ENCODE measurements around the gene SLC30A10. TPM values are rescaled to one million over a fixed set of nuclear protein-coding genes. Genes with fewer than 3 reads are reported as not detected.

The SLC30A10 gene
- total RNA-seq, 1 experiment from 2014 or later, result not detected

GRCh38 chr1:219885680-219886079, 42.7 kb downstream of the SLC30A10 start:
- CTCF ChIA-PET, result no interaction called here
- no peaks in the 10 kb centered on the region for H3K4me1 Mint-ChIP-seq (ENCODE audit: insufficient read depth, unreplicated experiment)
- BruUV-seq (replicated peaks), result no TSS peak

DNA sequence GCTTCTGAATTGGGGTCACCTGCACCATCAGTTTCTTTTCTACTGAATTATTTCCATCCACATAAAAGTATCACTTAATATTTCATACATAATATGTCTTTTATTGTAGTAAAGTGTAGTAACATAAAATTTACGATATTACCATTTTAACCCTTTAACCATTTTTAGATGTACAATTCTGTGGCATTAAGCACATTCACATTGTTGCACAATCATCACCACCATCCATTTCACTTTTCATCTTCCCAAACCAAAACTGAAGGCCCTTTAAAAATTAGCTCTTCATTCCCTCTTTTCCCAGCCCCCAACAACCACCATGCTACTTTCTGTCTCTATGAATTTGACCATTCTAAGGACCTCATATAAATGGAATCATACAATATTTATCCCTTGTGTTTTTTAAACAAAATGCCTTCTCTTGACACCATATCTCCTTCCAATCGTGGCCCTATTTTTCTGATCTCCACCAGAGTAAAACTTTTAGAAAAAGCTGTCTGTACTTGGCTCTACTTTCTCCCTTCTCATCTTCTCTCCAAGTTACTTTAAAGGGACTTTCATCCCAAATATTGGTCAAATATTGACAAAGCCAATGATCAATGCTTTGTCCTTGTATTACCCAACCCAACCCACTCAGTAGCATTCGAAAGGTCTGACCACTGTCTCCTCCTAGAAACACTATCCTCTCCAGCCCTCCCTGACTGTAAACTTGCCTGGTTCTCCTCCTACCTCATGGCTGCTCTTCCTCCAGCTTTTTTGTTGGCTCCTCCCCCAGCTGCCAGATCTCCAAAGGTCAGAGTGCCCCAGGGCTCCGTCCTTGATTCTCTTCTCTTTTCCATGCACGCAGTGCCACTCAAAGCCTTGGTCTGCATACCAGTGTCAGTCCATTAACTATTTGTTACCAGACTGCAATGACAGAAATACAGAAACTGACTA, 44.7 kb downstream of the SLC30A10 start:
- ChIA-PET POLR2A (interaction anchor here (1.5 kb wide), 1 partner anchor 13 kb away, joined by 4 read pairs; no protein-coding TSS in a partner anchor), CTCF (interaction anchor here (0.7 kb wide), 1 partner anchor 919 kb away, joined by 3 read pairs; no protein-coding TSS in a partner anchor)
- intact Hi-C loops (cut with micrococcal nuclease), result no loop called here
- no peak for DNase-seq (ENCODE audit: unreplicated experiment)
- no peaks in the 10 kb centered on the region for H3K36me3 Mint-ChIP-seq (ENCODE audit: insufficient read depth, unreplicated experiment)
- TF ChIP-seq, protein P1, sequence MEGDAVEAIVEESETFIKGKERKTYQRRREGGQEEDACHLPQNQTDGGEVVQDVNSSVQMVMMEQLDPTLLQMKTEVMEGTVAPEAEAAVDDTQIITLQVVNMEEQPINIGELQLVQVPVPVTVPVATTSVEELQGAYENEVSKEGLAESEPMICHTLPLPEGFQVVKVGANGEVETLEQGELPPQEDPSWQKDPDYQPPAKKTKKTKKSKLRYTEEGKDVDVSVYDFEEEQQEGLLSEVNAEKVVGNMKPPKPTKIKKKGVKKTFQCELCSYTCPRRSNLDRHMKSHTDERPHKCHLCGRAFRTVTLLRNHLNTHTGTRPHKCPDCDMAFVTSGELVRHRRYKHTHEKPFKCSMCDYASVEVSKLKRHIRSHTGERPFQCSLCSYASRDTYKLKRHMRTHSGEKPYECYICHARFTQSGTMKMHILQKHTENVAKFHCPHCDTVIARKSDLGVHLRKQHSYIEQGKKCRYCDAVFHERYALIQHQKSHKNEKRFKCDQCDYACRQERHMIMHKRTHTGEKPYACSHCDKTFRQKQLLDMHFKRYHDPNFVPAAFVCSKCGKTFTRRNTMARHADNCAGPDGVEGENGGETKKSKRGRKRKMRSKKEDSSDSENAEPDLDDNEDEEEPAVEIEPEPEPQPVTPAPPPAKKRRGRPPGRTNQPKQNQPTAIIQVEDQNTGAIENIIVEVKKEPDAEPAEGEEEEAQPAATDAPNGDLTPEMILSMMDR (IDR thresholded peaks at IDR 0.05; ENCODE audit: unreplicated experiment), result no peak
- no peaks in the 10 kb centered on the region for H3K4me1 Mint-ChIP-seq (ENCODE audit: insufficient read depth, unreplicated experiment)
- peaks cover 94% of the 10 kb centered on the region for H3K27me3 Mint-ChIP-seq (ENCODE audit: insufficient read depth, unreplicated experiment)
- no TSS peak for BruUV-seq (replicated peaks)
- no peak overlapping the region for H3K4me3 Mint-ChIP-seq (ENCODE audit: unreplicated experiment)
- H3K27ac Mint-ChIP-seq (ENCODE audit: low read depth, unreplicated experiment), result no peak overlapping the region
- no peaks in the 10 kb centered on the region for H3K9me3 Mint-ChIP-seq (ENCODE audit: unreplicated experiment)

More at GRCh38 chr1:219885680-219886079, 42.7 kb downstream of the SLC30A10 start:
- POLR2A ChIA-PET, result no interaction called here
- Mint-ChIP-seq H3K9me3 (ENCODE audit: unreplicated experiment) (no peaks in the 10 kb centered on the region), H3K27me3 (ENCODE audit: insufficient read depth, unreplicated experiment) (peaks cover 99% of the 10 kb centered on the region), H3K27ac (ENCODE audit: low read depth, unreplicated experiment) (no peak overlapping the region), H3K4me3 (ENCODE audit: unreplicated experiment) (no peak overlapping the region), H3K36me3 (ENCODE audit: insufficient read depth, unreplicated experiment) (no peaks in the 10 kb centered on the region)
- DNase-seq (ENCODE audit: unreplicated experiment), result no peak
- intact Hi-C loops (cut with micrococcal nuclease), result no loop called here
- TF ChIP-seq, protein P1 (IDR thresholded peaks at IDR 0.05; ENCODE audit: unreplicated experiment), result no peak

DNA sequence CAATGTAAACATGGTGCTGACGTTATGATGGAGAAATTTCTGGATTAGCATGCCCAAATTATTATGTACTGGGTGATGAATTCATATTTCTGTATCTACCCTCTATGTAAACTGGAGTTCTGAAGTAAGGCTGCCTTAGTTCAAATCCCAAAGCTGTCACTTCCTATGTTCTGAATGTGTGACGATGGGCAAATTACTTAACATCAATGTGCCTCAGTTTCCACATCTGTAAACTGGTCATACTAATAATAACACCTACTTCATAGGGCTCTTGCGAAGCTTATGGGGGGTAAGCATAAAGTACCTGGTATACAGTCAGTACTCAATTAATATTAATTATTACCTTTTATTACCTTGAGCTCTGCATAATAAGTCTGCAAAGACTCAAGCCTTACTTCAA, 45.6 kb downstream of the SLC30A10 start:
- intact Hi-C loops (cut with micrococcal nuclease), result no loop called here
- Mint-ChIP-seq H3K4me1 (ENCODE audit: insufficient read depth, unreplicated experiment) (no peaks in the 10 kb centered on the region), H3K9me3 (ENCODE audit: unreplicated experiment) (no peaks in the 10 kb centered on the region), H3K36me3 (ENCODE audit: insufficient read depth, unreplicated experiment) (no peaks in the 10 kb centered on the region), H3K27ac (ENCODE audit: low read depth, unreplicated experiment) (no peak overlapping the region), H3K4me3 (ENCODE audit: unreplicated experiment) (no peak overlapping the region), H3K27me3 (ENCODE audit: insufficient read depth, unreplicated experiment) (peaks cover 94% of the 10 kb centered on the region)
- no TSS peak for BruUV-seq (replicated peaks)
- POLR2A ChIA-PET, result interaction anchor here (0.6 to 1.5 kb wide), 3 partner anchors 13 to 84 kb away, joined by 3 to 4 read pairs (median 4); no protein-coding TSS in a partner anchor
- no peak for DNase-seq (ENCODE audit: unreplicated experiment)
- CTCF ChIA-PET, result interaction anchor here (1.0 to 1.4 kb wide), 2 partner anchors 14 to 42 kb away, joined by 3 to 5 read pairs; no protein-coding TSS in a partner anchor
- TF ChIP-seq, protein P1 (IDR thresholded peaks at IDR 0.05; ENCODE audit: unreplicated experiment), result no peak

- ChIA-PET POLR2A (interaction anchor here (0.6 to 1.5 kb wide), 4 partner anchors 12 to 84 kb away, joined by 3 to 4 read pairs (median 4); no protein-coding TSS in a partner anchor), CTCF (interaction anchor here (0.5 to 1.4 kb wide), 4 partner anchors 15 to 784 kb away, joined by 3 to 5 read pairs (median 4); no protein-coding TSS in a partner anchor)
- BruUV-seq (replicated peaks), result no TSS peak
- TF ChIP-seq, protein P1 (IDR thresholded peaks at IDR 0.05; ENCODE audit: unreplicated experiment), result no peak
- no peak overlapping the region for H3K4me3 Mint-ChIP-seq (ENCODE audit: unreplicated experiment)
- no peaks in the 10 kb centered on the region for H3K9me3 Mint-ChIP-seq (ENCODE audit: unreplicated experiment)
- DNase-seq (ENCODE audit: unreplicated experiment), result no peak
- no peaks in the 10 kb centered on the region for H3K36me3 Mint-ChIP-seq (ENCODE audit: insufficient read depth, unreplicated experiment)
- intact Hi-C loops (cut with micrococcal nuclease), result no loop called here
- peaks cover 94% of the 10 kb centered on the region for H3K27me3 Mint-ChIP-seq (ENCODE audit: insufficient read depth, unreplicated experiment)
- no peak overlapping the region for H3K27ac Mint-ChIP-seq (ENCODE audit: low read depth, unreplicated experiment)
- H3K4me1 Mint-ChIP-seq (ENCODE audit: insufficient read depth, unreplicated experiment), result no peaks in the 10 kb centered on the region
Measured at GRCh38 chr1:219882096-219882495, 46.3 kb downstream of the SLC30A10 start.
